Right atrium auricular region (tissue), 2 donors: ENCODE results near the gene CLPX. TPM values are rescaled to one million over a fixed set of nuclear protein-coding genes. Genes with fewer than 3 reads are reported as not detected.

Source experiments
- DNase-seq: peaks from one replicate; pipeline ENCODE4 v3.0.0-alpha.2; 2019; ENCODE audit warnings: low spot score
- H3K27ac ChIP-seq, 2 donors: fragments of 200-600 bp; sonication (generic); 1 replicate in 1 of 2; 2 replicates in 1 of 2; pipeline ENCODE4 v1.5.1; 2016 to 2019
- H3K27me3 ChIP-seq, 2 donors: fragments of 200-600 bp; sonication (generic); one replicate each; pipeline versions ENCODE4 v1.5.1 to v1.6.0; 2017 to 2019
- H3K36me3 ChIP-seq: fragments of 200-600 bp; sonication (generic); one replicate; pipeline ENCODE4 v1.5.1; 2016
- H3K4me1 ChIP-seq, 2 donors: fragments of 200-600 bp; sonication (generic); one replicate each; pipeline versions ENCODE4 v1.5.1 to v1.6.0; 2017 to 2019
- H3K4me3 ChIP-seq, 2 donors: fragments of 200-600 bp; sonication (generic); 1 replicate in 1 of 2; 2 replicates in 1 of 2; pipeline ENCODE4 v1.5.1; 2017 to 2019; ENCODE audit warnings: mild to moderate bottlenecking in 1 of 2, moderate library complexity in 1 of 2
- H3K9me3 ChIP-seq, 2 donors: fragments of 200-600 bp; sonication (generic); one replicate each; pipeline ENCODE4 v1.5.1; 2019
- total RNA-seq, 2 donors: library from RNA; depleted of rRNA; stranded (reverse); fragments of >200 nt; gene quantifications; one replicate each; pipeline ENCODE4 v1.1.0, GENCODE V29; 2016
- TF ChIP-seq, protein P1 (sequence below), 2 donors: fragments of 200-600 bp; sonication (generic); IDR thresholded peaks; one replicate each; pipeline ENCODE4 v1.5.1; 2019; ENCODE audit warnings: antibody characterized with exemption in 2 of 2

Gene CLPX
- total RNA-seq, 2 donors from 2014 or later: 28.8 to 39.5 TPM

DNA sequence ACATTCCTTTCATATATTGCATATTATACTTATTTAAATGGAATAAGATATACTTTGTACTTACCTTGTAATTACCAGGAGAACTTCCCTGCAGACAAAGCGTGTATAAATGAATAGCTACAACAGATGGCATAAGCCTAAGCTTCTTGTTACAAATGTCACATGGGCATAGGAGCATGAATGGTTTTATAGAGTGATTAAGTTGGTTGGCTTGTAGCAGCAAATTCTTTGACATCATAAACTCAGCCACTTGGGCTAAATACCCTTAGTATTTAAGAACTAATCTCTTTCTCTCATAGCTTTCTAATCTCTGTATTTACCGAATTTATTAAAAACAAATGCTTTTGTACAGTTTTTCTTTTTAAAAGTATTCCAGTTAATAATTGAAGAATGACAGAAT is 70.1 kb downstream of the CLPX start, which contains the start of gene UBAP1L:
UBAP1L (minus strand) TSS at position 115 of the 400 bp plus-strand sequence. CDS start 8,985 bp downstream, outside the sequence.
- H3K36me3 ChIP-seq: peaks cover 62% of the 10 kb centered on the region
- no peaks in the 10 kb centered on the region for H3K27me3 ChIP-seq
- no peak for DNase-seq
- TF ChIP-seq, protein P1, sequence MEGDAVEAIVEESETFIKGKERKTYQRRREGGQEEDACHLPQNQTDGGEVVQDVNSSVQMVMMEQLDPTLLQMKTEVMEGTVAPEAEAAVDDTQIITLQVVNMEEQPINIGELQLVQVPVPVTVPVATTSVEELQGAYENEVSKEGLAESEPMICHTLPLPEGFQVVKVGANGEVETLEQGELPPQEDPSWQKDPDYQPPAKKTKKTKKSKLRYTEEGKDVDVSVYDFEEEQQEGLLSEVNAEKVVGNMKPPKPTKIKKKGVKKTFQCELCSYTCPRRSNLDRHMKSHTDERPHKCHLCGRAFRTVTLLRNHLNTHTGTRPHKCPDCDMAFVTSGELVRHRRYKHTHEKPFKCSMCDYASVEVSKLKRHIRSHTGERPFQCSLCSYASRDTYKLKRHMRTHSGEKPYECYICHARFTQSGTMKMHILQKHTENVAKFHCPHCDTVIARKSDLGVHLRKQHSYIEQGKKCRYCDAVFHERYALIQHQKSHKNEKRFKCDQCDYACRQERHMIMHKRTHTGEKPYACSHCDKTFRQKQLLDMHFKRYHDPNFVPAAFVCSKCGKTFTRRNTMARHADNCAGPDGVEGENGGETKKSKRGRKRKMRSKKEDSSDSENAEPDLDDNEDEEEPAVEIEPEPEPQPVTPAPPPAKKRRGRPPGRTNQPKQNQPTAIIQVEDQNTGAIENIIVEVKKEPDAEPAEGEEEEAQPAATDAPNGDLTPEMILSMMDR (IDR thresholded peaks at IDR 0.05): no peak
- no peaks in the 10 kb centered on the region for H3K4me1 ChIP-seq
- no peaks in the 10 kb centered on the region for H3K9me3 ChIP-seq
- no peak within 1 kb of the TSS for H3K27ac ChIP-seq
- no peak within 1 kb of the TSS for H3K4me3 ChIP-seq

DNA sequence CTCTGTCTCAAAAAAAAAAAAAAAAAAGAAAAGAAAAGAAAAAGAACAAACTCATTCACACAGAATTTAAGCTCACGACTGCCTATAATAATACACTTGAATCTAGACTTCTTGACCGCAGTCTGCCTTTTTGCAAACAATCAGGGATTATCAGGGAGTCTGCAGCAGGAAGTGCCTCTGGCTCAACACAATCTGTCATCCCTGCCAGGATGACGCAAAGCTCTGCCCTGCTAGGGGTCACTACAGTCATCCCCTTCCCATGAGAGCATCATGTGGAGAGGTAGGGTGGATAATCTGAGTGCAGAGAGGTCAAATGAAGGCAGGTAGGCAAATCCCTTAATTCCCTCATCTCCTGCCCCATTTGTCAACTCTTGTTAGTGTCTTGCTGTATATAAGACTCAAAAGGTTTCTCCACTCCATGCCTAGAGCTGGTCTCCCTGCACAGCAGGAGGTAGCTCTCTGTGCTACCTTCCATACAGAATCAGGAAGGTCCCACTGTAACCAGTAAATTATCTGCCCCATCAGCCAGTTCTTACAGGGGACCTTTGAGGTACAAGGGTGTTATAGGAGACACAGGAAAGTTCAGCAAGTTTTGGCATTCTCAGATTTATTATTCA is 74.4 kb downstream of the CLPX start:
- no peaks in the 10 kb centered on the region for H3K4me1 ChIP-seq
- TF ChIP-seq, protein P1 (IDR thresholded peaks at IDR 0.05): no peak
- no peaks in the 10 kb centered on the region for H3K27me3 ChIP-seq
- no peak overlapping the region for H3K27ac ChIP-seq
- peak; percentile 74 for DNase-seq
- no peaks in the 10 kb centered on the region for H3K9me3 ChIP-seq
- H3K36me3 ChIP-seq: peaks cover 24% of the 10 kb centered on the region
- no peak overlapping the region for H3K4me3 ChIP-seq

DNA sequence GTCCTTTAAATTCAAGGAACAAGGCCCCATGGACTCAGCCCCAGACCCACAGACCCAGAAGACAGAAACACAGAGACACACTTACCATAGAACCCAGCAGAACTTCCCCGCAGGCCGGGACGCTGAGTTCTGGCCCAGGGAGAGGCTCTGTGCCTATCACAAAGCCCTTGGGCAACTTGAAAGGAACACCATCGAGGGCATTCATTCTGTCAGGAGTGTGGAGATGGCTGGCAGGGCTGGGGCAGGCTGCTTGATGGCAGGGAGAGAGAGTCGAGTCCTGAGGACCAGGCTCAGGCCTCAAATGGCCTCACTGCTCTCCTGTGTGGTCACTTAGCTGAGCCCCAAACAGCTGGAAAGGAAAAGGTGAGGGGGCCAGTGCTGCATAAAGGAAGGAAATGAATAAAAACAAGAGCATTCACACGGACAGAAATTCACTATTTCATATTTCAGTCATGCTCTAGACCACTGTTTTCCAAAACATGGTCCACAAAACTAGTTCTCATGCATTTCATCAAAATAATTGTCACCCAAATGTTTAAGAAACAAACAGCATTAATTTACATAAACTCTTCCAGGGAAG is 79.0 kb downstream of the CLPX start:
- H3K27ac ChIP-seq: no peak overlapping the region
- H3K9me3 ChIP-seq: no peaks in the 10 kb centered on the region
- H3K36me3 ChIP-seq: peaks cover 20% of the 10 kb centered on the region
- H3K27me3 ChIP-seq: no peaks in the 10 kb centered on the region
- H3K4me3 ChIP-seq: no peak overlapping the region
- DNase-seq: no peak
- TF ChIP-seq, protein P1 (IDR thresholded peaks at IDR 0.05): no peak
- peaks cover 0 to 3% of the 10 kb centered on the region in 2 donors for H3K4me1 ChIP-seq

DNA sequence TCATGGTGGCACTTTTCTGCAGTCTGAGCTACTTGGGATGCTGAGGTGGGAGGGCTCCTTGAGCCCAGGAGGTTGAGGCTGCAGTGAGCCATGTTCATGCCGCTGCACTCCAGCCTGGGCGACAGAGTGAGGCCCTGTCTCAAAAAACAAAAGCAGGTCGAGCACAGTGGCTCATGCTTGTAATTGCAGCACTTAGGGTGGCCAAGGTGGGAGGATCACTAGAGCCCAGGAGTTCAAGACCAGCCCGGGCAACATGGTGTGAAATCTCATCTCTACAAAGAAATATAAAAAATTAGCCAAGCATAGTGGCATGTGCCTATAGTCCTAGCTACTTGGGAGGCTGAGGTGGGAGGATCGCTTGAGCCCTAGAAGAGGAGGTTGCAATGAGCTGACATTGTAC is 80.1 kb downstream of the CLPX start:
- H3K27ac ChIP-seq: no peak overlapping the region
- peaks cover 21% of the 10 kb centered on the region for H3K36me3 ChIP-seq
- DNase-seq: no peak
- TF ChIP-seq, protein P1 (IDR thresholded peaks at IDR 0.05): no peak
- H3K27me3 ChIP-seq: no peaks in the 10 kb centered on the region
- H3K4me3 ChIP-seq: no peak overlapping the region
- peaks cover 0 to 3% of the 10 kb centered on the region in 2 donors for H3K4me1 ChIP-seq
- no peaks in the 10 kb centered on the region for H3K9me3 ChIP-seq

DNA sequence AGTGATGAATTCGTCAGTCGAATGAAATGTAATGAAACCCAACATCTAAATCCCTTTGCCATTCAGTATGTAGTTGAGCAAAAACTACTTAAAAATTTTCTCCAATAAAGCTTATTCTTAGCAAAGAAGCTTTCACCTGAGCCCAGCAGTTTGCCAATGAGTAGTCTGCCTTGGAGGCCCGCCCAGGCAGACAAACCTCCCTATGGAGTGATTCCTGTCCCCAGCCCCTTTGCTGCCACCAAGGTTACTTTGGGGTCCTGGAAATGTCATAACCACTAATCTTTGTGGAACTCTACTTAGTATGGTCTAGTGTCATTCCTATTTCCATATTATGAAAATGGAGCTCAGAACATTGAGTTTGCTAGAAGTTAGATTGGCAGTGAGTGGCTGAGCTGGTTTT is 82.2 kb downstream of the CLPX start:
- H3K27ac ChIP-seq: no peak overlapping the region
- no peak overlapping the region for H3K4me3 ChIP-seq
- H3K36me3 ChIP-seq: peaks cover 42% of the 10 kb centered on the region
- DNase-seq: no peak
- peaks cover 0 to 3% of the 10 kb centered on the region in 2 donors for H3K4me1 ChIP-seq
- no peaks in the 10 kb centered on the region for H3K9me3 ChIP-seq
- H3K27me3 ChIP-seq: no peaks in the 10 kb centered on the region
- TF ChIP-seq, protein P1 (IDR thresholded peaks at IDR 0.05): no peak
